ENCODE measurements around the gene FREM1.

DNA sequence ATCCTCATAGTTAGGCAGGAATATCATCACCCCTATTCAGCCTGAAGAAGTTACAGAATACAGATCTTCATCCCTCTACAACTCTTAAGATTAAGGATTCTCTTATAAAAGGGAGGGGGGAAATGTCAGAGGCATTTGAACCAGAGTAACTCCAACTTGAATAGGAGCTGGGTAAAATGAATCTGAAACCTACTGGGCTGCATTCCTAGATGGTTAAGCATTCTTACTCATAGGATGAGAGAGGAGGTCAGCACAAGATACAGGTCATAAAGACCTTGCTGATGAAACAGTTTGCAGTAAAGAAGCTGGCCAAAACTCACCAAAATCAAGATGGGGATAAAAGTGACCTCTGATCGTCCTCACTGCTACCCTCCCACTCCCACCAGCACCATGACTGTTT lies 14.4 kb downstream of the FREM1 start:
- TF ChIP-seq, protein P1, sequence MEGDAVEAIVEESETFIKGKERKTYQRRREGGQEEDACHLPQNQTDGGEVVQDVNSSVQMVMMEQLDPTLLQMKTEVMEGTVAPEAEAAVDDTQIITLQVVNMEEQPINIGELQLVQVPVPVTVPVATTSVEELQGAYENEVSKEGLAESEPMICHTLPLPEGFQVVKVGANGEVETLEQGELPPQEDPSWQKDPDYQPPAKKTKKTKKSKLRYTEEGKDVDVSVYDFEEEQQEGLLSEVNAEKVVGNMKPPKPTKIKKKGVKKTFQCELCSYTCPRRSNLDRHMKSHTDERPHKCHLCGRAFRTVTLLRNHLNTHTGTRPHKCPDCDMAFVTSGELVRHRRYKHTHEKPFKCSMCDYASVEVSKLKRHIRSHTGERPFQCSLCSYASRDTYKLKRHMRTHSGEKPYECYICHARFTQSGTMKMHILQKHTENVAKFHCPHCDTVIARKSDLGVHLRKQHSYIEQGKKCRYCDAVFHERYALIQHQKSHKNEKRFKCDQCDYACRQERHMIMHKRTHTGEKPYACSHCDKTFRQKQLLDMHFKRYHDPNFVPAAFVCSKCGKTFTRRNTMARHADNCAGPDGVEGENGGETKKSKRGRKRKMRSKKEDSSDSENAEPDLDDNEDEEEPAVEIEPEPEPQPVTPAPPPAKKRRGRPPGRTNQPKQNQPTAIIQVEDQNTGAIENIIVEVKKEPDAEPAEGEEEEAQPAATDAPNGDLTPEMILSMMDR (IDR thresholded peaks at IDR 0.05 in 4 of 5, conservative IDR thresholded peaks at IDR 0.05 in 1 of 5): no peak
- no peak for TF ChIP-seq POLR2A (IDR thresholded peaks at IDR 0.05)
